Endothelial cell of umbilical vein (primary cell): ENCODE results near the gene DOCK1. TPM values are rescaled to one million over a fixed set of nuclear protein-coding genes. Genes with fewer than 3 reads are reported as not detected.

Experiments
- BruUV-seq: library from RNA; stranded (reverse); fragments of 400-500 nt; replicated peaks from 2 replicates; lab custom pipeline; 2021; lab: Mats Ljungman, UMichigan
- CTCF ChIA-PET: fragments of 300-600, 350-600 bp; sonication (Branson Sonifier 250); formaldehyde crosslinking; loops from one replicate; lab custom pipeline; 2021; ENCODE audit warnings: antibody characterized with exemption, inconsistent platforms; lab: Charles Lee
- POLR2A ChIA-PET: fragments of 300-600, 350-600 bp; sonication (Branson Sonifier 250); formaldehyde crosslinking; loops from one replicate; lab custom pipeline; 2021; ENCODE audit warnings: antibody characterized with exemption, inconsistent platforms; lab: Charles Lee
- DNase-seq: peaks from one replicate; pipeline ENCODE4 v3.0.0-alpha.2; 2011; ENCODE audit warnings: low read depth, low spot score
- FAIRE-seq: peaks from 2 replicates; lab custom pipeline; 2011; peaks lifted over from hg19 to GRCh38; lab: Jason Lieb, UNC
- H2AFZ ChIP-seq: 2 replicates; pipeline ENCODE4 v1.6.0; 2012; ENCODE audit warnings: low read depth, low read length, control low read depth, inconsistent platforms
- H3K27ac ChIP-seq: 2 replicates; pipeline ENCODE4 v1.5.1; 2011; ENCODE audit warnings: low read depth, mild to moderate bottlenecking, control low read depth, low read length, moderate library complexity; ENCODE audit not compliant: insufficient read depth
- H3K27me3 ChIP-seq, 2 experiments: 2 replicates each; pipeline versions ENCODE4 v1.6.0 to v1.6.1; 2011; ENCODE audit warnings: low read length in 2 of 2, mixed read lengths in 1 of 2; ENCODE audit not compliant: control insufficient read depth in 2 of 2, insufficient read depth in 2 of 2
- H3K36me3 ChIP-seq, 2 experiments: 2 replicates in 1 of 2; 3 replicates in 1 of 2; pipeline ENCODE4 v1.5.1; 2011; ENCODE audit warnings: low read length in 2 of 2, mild to moderate bottlenecking in 1 of 2, moderate library complexity in 1 of 2; ENCODE audit not compliant: control insufficient read depth in 2 of 2, insufficient read depth in 2 of 2; ENCODE audit errors: extremely low read depth in 1 of 2
- H3K4me1 ChIP-seq: 3 replicates; pipeline ENCODE4 v1.5.1; 2011; ENCODE audit warnings: mild to moderate bottlenecking, low read length; ENCODE audit not compliant: control insufficient read depth, insufficient read depth; ENCODE audit errors: extremely low read depth
- H3K4me2 ChIP-seq: 2 replicates; pipeline ENCODE4 v1.6.1; 2011; ENCODE audit warnings: low read length, control low read depth, mixed read lengths; ENCODE audit not compliant: insufficient read depth
- H3K4me3 ChIP-seq, 3 experiments: fragments of 200-600 bp in 1 of 3; sonication (generic), shearing (Covaris generic) in 1 of 3; replicated peaks in 1 of 3; 2 replicates each; pipeline ENCODE4 v1.5.1; 2011 to 2016; ENCODE audit warnings: control low read depth in 3 of 3, low read length in 3 of 3, mild to moderate bottlenecking in 2 of 3, inconsistent platforms in 1 of 3, low read depth in 1 of 3, moderate library complexity in 1 of 3; ENCODE audit not compliant: insufficient read depth in 1 of 3
- H3K79me2 ChIP-seq: 2 replicates; pipeline ENCODE4 v1.6.0; 2012; ENCODE audit warnings: low read length, inconsistent platforms; ENCODE audit not compliant: control insufficient read depth, insufficient read depth
- H3K9ac ChIP-seq: replicated peaks from 2 replicates; pipeline ENCODE3; 2011; ENCODE audit warnings: low read length, control low read depth; ENCODE audit not compliant: insufficient read depth; ENCODE audit errors: extremely low read depth
- H3K9me1 ChIP-seq: replicated peaks from 3 replicates; pipeline ENCODE4 v1.6.0; 2011; ENCODE audit warnings: mild to moderate bottlenecking, low read length; ENCODE audit not compliant: control insufficient read depth, insufficient read depth; ENCODE audit errors: extremely low read depth
- H3K9me3 ChIP-seq: replicated peaks from 2 replicates; pipeline ENCODE4 v1.5.1; 2012; ENCODE audit warnings: low read length, inconsistent platforms; ENCODE audit not compliant: control insufficient read depth, insufficient read depth
- H4K20me1 ChIP-seq: replicated peaks from 2 replicates; pipeline ENCODE3; 2011; ENCODE audit warnings: mild to moderate bottlenecking, low read length; ENCODE audit not compliant: control insufficient read depth, insufficient read depth; ENCODE audit errors: extremely low read depth
- CTCF ChIP-seq, 2 donors: IDR thresholded peaks; 1 replicate in 1 of 2; 2 replicates in 1 of 2; pipeline ENCODE4 v1.5.1; 2011; ENCODE audit warnings: low read length in 2 of 2, mild to moderate bottlenecking in 2 of 2, moderate library complexity in 2 of 2, control low read depth in 1 of 2, inconsistent platforms in 1 of 2, low read depth in 1 of 2; ENCODE audit not compliant: insufficient read depth in 1 of 2; ENCODE audit errors: extremely low read depth in 1 of 2
- EZH2 ChIP-seq: IDR thresholded peaks from 2 replicates; pipeline ENCODE4 v1.6.1; 2012; ENCODE audit warnings: borderline replicate concordance, low read depth, mild to moderate bottlenecking, moderate library complexity, low read length, inconsistent platforms; ENCODE audit not compliant: severe bottlenecking
- FOS ChIP-seq: IDR thresholded peaks from 2 replicates; pipeline ENCODE4 v1.6.1; 2011; ENCODE audit warnings: mild to moderate bottlenecking, low read length, moderate library complexity, borderline replicate concordance; ENCODE audit not compliant: insufficient read depth
- GATA2 ChIP-seq: IDR thresholded peaks from 2 replicates; pipeline ENCODE4 v1.7.0; 2011; ENCODE audit warnings: low read depth, mild to moderate bottlenecking, moderate library complexity, mixed read lengths, low read length; ENCODE audit not compliant: insufficient read length, insufficient read depth
- JUN ChIP-seq: IDR thresholded peaks from 2 replicates; pipeline ENCODE4 v1.6.1; 2011; ENCODE audit warnings: borderline replicate concordance, low read depth; ENCODE audit not compliant: insufficient read length, insufficient read depth
- MAX ChIP-seq: IDR thresholded peaks from 2 replicates; pipeline ENCODE4 v1.6.1; 2011; ENCODE audit not compliant: insufficient read depth, insufficient read length
- MYC ChIP-seq: IDR thresholded peaks from one replicate; pipeline ENCODE4 v1.6.1; 2011; ENCODE audit warnings: mild to moderate bottlenecking, low read depth, low read length
- POLR2A ChIP-seq: IDR thresholded peaks from 2 replicates; pipeline ENCODE4 v1.6.1; 2012; ENCODE audit warnings: low read depth, mild to moderate bottlenecking, control low read depth, low read length
- POLR2AphosphoS5 ChIP-seq: IDR thresholded peaks from 2 replicates; pipeline ENCODE4 v1.6.1; 2012; ENCODE audit warnings: low read depth, mild to moderate bottlenecking, control low read depth, low read length, moderate library complexity; ENCODE audit not compliant: insufficient read depth
- dilution Hi-C: fragments of 300-500 bp; cut with MboI; formaldehyde crosslinking; loops from one replicate; pipeline ENCODE4 v1.15.0; 2019; ENCODE audit warnings: low sequenced_read_pairs; ENCODE audit not compliant: extremely low pct_ligation_motif_present
- intact Hi-C: fragments of 100-400 bp; cut with micrococcal nuclease; formaldehyde crosslinking; loops from one replicate; pipeline ENCODE4 v1.10.0; 2022
- polyA plus RNA-seq, 4 experiments: library from polyadenylated mRNA; depleted of rRNA in 3 of 4; stranded (reverse) in 3 of 4; unstranded in 1 of 4; fragments of >200 nt; gene quantifications; 2 replicates each; pipeline versions ENCODE4 v1.2.1 to v1.2.3, GENCODE V29; 2011 to 2012; ENCODE audit warnings: missing spikeins in 1 of 4
- total RNA-seq: library from RNA; stranded (reverse); gene quantifications from 2 replicates; pipeline ENCODE4 v1.2.3, GENCODE V29; 2021

DOCK1 gene
- total and polyA plus RNA-seq, 2 donors (not counting 3 experiments of a cell fraction or from before 2014, with no cell fraction given) = 22.5 to 83.1 TPM

- POLR2A ChIA-PET = no interaction called here
- H3K9me3 ChIP-seq = no peaks in the 10 kb centered on the region
- dilution Hi-C loops = no loop called here
- CTCF ChIA-PET = no interaction called here
- no peaks in the 10 kb centered on the region for H3K4me1 ChIP-seq
- H3K27me3 ChIP-seq = no peaks in the 10 kb centered on the region
- peaks cover 0 to 14% of the 10 kb centered on the region in 2 experiments for H3K36me3 ChIP-seq
- H4K20me1 ChIP-seq = no peaks in the 10 kb centered on the region
- H3K9ac ChIP-seq = no peak overlapping the region
- H2AFZ ChIP-seq = no peak overlapping the region
- FAIRE-seq (no peak), DNase-seq (no peak)
- no peak overlapping the region for H3K4me3 ChIP-seq
- H3K79me2 ChIP-seq = peaks cover 3% of the 10 kb centered on the region
- BruUV-seq = no TSS peak
- intact Hi-C loops = no loop called here
- TF ChIP-seq MAX (no peak), FOS (no peak), GATA2 (no peak), EZH2 (no peak), POLR2A (no peak), CTCF (IDR thresholded peaks at IDR 0.05; ENCODE audit: extremely low read depth in 1 of 2, insufficient read depth in 1 of 2, low read depth in 1 of 2, low read length in 2 of 2) (no peak), MYC (no peak), JUN (no peak), POLR2AphosphoS5 (no peak)
- no peak overlapping the region for H3K27ac ChIP-seq
- no peak overlapping the region for H3K4me2 ChIP-seq
- H3K9me1 ChIP-seq = no peaks in the 10 kb centered on the region
Measured at GRCh38 chr10:127047878-127048238, 142.6 kb downstream of the DOCK1 start.
